Vagina (tissue), 2 donors: ENCODE measurements around the gene FOXN3. TPM values are rescaled to one million over a fixed set of nuclear protein-coding genes. Genes with fewer than 3 reads are reported as not detected.

Experiments
- DNase-seq, 2 donors: peaks; one replicate each; pipeline ENCODE4 v3.0.0-alpha.2; 2017; ENCODE audit errors: extremely low spot score in 2 of 2
- H3K27ac ChIP-seq: fragments of 200-600 bp; sonication (generic); one replicate; pipeline ENCODE4 v1.5.1; 2019
- H3K27me3 ChIP-seq: fragments of 200-600 bp; sonication (generic); one replicate; pipeline ENCODE4 v1.5.1; 2019
- H3K36me3 ChIP-seq, 2 donors: fragments of 200-600 bp; sonication (generic); one replicate each; pipeline ENCODE4 v1.5.1; 2017 to 2019
- H3K4me1 ChIP-seq: fragments of 200-600 bp; sonication (generic); one replicate; pipeline ENCODE4 v1.5.1; 2019
- H3K4me3 ChIP-seq, 2 donors: fragments of 200-600 bp; sonication (generic); 1 replicate in 1 of 2; 2 replicates in 1 of 2; pipeline ENCODE4 v1.5.1; 2016 to 2019
- H3K9me3 ChIP-seq: fragments of 200-600 bp; sonication (generic); one replicate; pipeline ENCODE4 v1.5.1; 2019
- CTCF ChIP-seq, 3 experiments: fragments of 450-650 bp in 2 of 3; fragments of 200-600 bp in 1 of 3; sonication (generic) in 1 of 3; IDR thresholded peaks; one replicate each; pipeline ENCODE4 v1.5.1; 2017 to 2019; ENCODE audit warnings: antibody characterized with exemption in 3 of 3, mild to moderate bottlenecking in 2 of 3, moderate library complexity in 2 of 3
- POLR2A ChIP-seq, 2 donors: fragments of 450-650 bp; IDR thresholded peaks; one replicate each; pipeline ENCODE4 v1.6.1; 2017; ENCODE audit warnings: antibody characterized with exemption in 2 of 2, mild to moderate bottlenecking in 2 of 2, moderate library complexity in 2 of 2
- POLR2AphosphoS5 ChIP-seq, 2 donors: sonication (generic); formaldehyde crosslinking; IDR thresholded peaks; one replicate each; pipeline ENCODE4 v1.9.0; 2017; ENCODE audit warnings: antibody characterized with exemption in 2 of 2, mild to moderate bottlenecking in 2 of 2, low read depth in 1 of 2; ENCODE audit not compliant: insufficient read depth in 1 of 2
- intact Hi-C: fragments of 100-400 bp; cut with DNase I; formaldehyde crosslinking; loops from one replicate; pipeline ENCODE4 v1.15.1; 2023
- total RNA-seq: library from RNA; depleted of rRNA; stranded (reverse); fragments of >200 nt; gene quantifications from one replicate; pipeline ENCODE4 v1.2.3, GENCODE V29; 2016

FOXN3 gene
- total RNA-seq, 1 donor from 2014 or later, result 111 TPM

GRCh38 chr14:89400529-89400928 is 16.5 kb downstream of the FOXN3 start:
- Histone ChIP-seq H3K27me3 (no peaks in the 10 kb centered on the region), H3K4me1 (peaks cover 65% of the 10 kb centered on the region), H3K27ac (no peak overlapping the region), H3K36me3 (no peaks in the 10 kb centered on the region), H3K4me3 (no peak overlapping the region), H3K9me3 (no peaks in the 10 kb centered on the region)
- TF ChIP-seq CTCF (IDR thresholded peaks at IDR 0.05), result no peak
- no peak for TF ChIP-seq POLR2A (IDR thresholded peaks at IDR 0.05)
- no peak for TF ChIP-seq POLR2AphosphoS5 (IDR thresholded peaks at IDR 0.05; ENCODE audit: insufficient read depth in 1 of 2, low read depth in 1 of 2)
- DNase-seq, result no peak
- intact Hi-C loops, result no loop called here

- no peak for TF ChIP-seq POLR2A (IDR thresholded peaks at IDR 0.05)
- no peak for TF ChIP-seq POLR2AphosphoS5 (IDR thresholded peaks at IDR 0.05; ENCODE audit: insufficient read depth in 1 of 2, low read depth in 1 of 2)
- no peak for TF ChIP-seq CTCF (IDR thresholded peaks at IDR 0.05)
- Histone ChIP-seq H3K9me3 (no peaks in the 10 kb centered on the region), H3K27me3 (no peaks in the 10 kb centered on the region), H3K4me3 (peak overlapping the region in 1 of 2 donors; percentile 26), H3K4me1 (peaks cover 67% of the 10 kb centered on the region), H3K27ac (no peak overlapping the region), H3K36me3 (no peaks in the 10 kb centered on the region)
- intact Hi-C loops, result no loop called here
- no peak for DNase-seq
These were observed 17.4 kb downstream of the FOXN3 start for GRCh38 chr14:89399594-89400068.

GRCh38 chr14:89399157-89399556 is 17.9 kb downstream of the FOXN3 start:
- no peaks in the 10 kb centered on the region for H3K9me3 ChIP-seq
- no peaks in the 10 kb centered on the region for H3K36me3 ChIP-seq
- peaks cover 66% of the 10 kb centered on the region for H3K4me1 ChIP-seq
- intact Hi-C loops, result no loop called here
- H3K27ac ChIP-seq, result no peak overlapping the region
- peak overlapping the region in 1 of 2 donors; percentile 26 for H3K4me3 ChIP-seq
- no peaks in the 10 kb centered on the region for H3K27me3 ChIP-seq
- no peak for DNase-seq
- no peak for TF ChIP-seq POLR2A (IDR thresholded peaks at IDR 0.05)
- TF ChIP-seq CTCF (IDR thresholded peaks at IDR 0.05), result no peak
- no peak for TF ChIP-seq POLR2AphosphoS5 (IDR thresholded peaks at IDR 0.05; ENCODE audit: insufficient read depth in 1 of 2, low read depth in 1 of 2)

- Histone ChIP-seq H3K27ac (no peak overlapping the region), H3K4me3 (no peak overlapping the region), H3K9me3 (no peaks in the 10 kb centered on the region), H3K36me3 (no peaks in the 10 kb centered on the region), H3K4me1 (peaks cover 55% of the 10 kb centered on the region), H3K27me3 (no peaks in the 10 kb centered on the region)
- intact Hi-C loops, result no loop called here
- DNase-seq, result no peak
- TF ChIP-seq POLR2A (IDR thresholded peaks at IDR 0.05), result no peak
- TF ChIP-seq POLR2AphosphoS5 (IDR thresholded peaks at IDR 0.05; ENCODE audit: insufficient read depth in 1 of 2, low read depth in 1 of 2), result no peak
- no peak for TF ChIP-seq CTCF (IDR thresholded peaks at IDR 0.05)
These were observed 19.3 kb downstream of the FOXN3 start for GRCh38 chr14:89397569-89398230.

DNA sequence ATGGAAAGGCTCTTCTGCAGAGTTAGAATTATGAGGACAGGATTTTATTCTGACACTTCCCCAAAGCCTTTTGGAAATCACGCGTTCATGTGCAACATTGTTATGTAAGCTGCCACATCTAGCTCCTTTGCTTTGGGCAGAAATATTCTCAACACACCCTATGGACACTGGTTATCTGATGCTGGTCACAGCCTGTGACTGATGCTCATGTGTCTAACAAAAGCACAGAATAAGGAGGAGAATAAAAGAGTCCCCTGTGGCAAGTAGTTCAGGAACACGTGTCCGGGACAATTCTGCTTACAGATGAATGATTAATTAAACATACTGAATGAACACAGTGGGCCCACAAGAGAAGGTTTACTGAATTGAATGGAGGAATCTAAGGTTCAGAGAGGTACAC is 22.1 kb downstream of the FOXN3 start:
- TF ChIP-seq POLR2AphosphoS5 (IDR thresholded peaks at IDR 0.05; ENCODE audit: insufficient read depth in 1 of 2, low read depth in 1 of 2) (no peak), POLR2A (IDR thresholded peaks at IDR 0.05) (no peak), CTCF (IDR thresholded peaks at IDR 0.05) (no peak)
- no peaks in the 10 kb centered on the region for H3K27me3 ChIP-seq
- no peak overlapping the region for H3K27ac ChIP-seq
- peaks cover 49% of the 10 kb centered on the region for H3K4me1 ChIP-seq
- no peak for DNase-seq
- intact Hi-C loops, result no loop called here
- H3K9me3 ChIP-seq, result no peaks in the 10 kb centered on the region
- no peaks in the 10 kb centered on the region for H3K36me3 ChIP-seq
- no peak overlapping the region for H3K4me3 ChIP-seq
